HG03457 (cell line): Measurements from ENCODE around the gene SOX21.

Experiments
- ATAC-seq: cut with Tn5 transposase; IDR thresholded peaks from one replicate; pipeline ENCODE4 v1.9.1; 2021; ENCODE audit warnings: moderate number of reproducible peaks; ENCODE audit not compliant: unreplicated experiment

Gene SOX21

DNA sequence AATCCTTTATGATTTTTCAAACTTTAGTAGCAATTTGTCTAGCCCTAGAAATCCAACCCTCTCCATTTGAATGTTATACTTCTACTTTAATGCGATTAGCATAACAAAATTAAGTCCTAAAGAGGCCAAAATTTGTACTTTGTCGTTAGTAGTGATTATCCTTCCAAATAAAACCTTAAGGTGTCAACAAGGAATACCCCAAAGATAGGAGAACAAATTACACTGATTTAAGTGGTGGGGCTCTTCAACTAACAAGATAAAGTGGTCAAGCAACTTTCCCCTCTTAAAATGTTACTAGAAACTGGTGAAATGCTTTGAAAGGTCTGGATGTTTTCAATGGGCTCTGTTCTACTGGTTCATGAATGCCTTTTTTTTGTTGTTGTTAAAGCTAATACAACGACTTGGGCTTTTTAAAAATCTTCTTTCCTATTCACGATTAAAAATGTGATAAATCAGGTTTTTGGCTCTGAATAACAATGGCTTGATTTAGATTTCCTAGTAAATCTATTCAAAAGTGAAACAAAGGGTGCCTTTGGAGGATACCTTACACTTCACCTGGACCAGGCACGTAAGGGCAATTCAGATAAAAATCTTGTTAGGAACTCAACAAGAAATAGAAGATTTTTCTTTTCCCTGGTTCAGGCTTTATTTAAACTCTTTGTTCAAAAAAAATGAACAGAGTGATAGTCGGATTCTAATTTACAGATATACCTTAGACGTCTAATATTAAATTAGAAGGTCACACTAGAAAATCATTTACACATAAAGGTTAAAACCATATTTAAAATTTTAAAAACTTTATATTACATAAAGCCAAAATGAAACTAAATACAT, 3.1 kb downstream of the SOX21 start:
- ATAC-seq: no peak

DNA sequence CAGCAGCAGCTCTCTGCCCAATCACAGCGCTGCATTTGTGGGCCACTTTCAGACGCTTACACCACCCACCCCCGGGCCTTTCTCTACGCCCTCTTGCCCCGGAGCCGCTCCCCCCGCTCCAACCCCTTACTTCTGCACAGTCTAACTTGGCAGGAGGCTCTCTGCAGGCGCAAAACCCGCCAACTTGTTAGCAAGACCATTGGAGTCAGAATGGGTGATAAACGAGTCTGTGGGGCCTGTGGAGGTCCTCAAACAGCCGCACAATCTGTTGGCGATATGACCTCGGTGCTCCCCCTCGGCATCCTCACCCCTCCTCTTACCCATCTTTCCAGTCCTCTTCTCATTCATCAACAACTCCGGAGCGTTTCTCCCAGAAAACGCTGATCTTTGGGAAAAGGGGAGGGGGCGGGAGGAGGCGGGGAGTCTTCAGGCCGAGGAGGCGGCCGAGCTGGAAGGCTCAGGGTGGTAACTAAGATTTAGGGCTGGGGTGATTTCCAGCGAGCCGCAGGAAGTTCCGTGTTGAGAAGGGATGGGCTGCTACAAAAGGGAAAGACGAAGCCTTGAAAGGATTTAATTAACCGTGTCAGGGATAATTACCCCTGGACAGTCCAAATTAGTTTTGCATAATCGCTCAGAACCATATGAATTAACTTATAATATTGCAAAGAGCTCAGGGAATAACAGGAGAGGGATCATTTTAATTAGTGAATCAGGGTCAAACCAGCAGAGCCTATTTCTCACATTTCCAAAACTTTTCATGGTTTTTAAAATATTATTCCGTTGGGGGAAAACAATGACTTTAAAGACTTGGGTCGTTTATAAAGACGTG, 4.1 kb downstream of the SOX21 start:
- ATAC-seq: no peak

DNA sequence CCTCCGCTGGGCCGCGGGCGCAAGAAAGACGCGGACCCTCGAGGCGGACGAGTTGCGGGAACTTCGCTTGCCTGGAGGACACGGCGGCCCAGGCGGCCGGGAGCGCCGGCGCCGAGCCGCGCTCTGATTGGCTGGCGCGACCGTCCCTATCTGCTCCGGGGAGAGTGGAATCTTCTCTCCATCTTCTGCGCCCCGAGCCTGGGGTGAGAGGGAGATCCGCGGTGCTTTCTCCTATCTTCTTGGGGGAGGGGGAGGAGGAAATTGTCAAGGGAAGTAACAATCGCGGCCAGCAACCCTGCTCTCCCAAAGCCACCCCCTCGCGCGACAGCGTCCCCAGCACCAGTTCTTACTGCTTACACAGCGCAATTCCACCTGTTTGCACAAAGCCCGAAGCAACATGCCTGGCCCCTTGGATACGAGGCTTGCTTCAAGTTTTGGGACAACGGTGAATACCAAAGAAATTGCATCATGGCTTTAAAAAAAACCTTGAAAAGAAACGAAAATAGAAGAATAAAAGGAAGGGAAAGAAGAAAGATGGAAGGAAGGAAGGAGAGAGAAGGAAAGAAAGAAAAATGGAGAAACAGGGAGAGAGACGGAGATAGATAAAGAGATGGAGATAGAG, 4.8 kb downstream of the SOX21 start:
- no peak for ATAC-seq

DNA sequence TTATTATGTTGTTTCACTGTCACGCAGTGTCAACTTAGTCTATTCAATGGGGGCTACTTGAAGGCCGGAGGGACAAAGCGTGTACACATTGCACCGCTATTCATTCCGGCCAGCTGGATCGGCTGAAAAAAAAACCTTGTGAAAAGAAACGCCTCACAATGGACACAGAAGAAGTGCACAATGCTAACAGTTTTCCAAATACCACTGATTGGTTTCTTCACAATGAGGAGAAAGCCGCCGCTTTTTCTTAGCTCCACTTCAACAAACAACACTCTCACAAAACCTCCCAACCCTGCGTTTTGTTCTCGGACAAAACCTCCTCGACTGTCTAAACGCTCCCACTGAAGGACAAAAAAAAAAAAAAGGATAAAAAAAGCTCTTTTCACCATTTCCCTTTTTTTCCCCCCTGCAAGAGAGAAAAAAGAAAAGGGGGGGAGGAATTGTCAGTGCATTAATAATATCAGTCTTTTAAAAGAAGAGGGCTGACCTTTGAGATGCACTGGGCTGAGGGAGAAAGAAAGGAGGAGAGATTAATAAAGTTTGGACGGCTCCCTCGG, 5.4 kb downstream of the SOX21 start:
- no peak for ATAC-seq

DNA sequence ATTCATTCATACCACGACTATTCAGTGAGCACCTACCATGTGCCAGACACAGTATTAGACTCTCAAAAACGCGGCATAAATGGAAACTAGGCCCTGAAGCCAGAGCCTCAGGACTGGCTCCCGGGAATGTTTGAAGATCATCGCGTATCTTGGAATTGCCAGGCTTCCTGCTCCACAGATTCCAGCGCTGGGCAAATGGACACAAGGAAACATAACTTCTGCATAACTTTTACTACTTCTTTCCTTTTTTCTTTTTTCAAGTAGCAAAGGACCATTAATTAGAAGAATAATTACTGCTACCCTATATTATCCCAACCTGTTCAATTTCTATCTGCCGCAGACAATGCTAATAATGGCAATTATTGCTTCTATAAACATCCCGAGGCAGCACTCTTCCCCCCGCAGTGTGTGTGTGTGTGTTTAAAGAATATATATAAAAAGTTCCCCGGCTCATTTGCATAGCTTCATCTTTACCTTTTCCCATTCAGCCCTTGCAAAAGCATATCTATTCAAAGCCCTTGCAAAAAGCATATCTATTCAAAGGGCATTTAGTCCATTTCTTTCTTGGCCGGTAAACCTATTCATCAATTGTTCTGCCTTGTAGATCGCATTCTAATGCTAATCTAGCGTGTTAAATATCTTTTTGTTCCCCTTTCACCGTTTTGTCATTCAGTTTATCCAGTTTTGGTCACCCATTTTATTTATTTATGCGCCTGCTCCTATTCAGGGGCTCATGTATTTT, 6.1 kb downstream of the SOX21 start:
- ATAC-seq: no peak

DNA sequence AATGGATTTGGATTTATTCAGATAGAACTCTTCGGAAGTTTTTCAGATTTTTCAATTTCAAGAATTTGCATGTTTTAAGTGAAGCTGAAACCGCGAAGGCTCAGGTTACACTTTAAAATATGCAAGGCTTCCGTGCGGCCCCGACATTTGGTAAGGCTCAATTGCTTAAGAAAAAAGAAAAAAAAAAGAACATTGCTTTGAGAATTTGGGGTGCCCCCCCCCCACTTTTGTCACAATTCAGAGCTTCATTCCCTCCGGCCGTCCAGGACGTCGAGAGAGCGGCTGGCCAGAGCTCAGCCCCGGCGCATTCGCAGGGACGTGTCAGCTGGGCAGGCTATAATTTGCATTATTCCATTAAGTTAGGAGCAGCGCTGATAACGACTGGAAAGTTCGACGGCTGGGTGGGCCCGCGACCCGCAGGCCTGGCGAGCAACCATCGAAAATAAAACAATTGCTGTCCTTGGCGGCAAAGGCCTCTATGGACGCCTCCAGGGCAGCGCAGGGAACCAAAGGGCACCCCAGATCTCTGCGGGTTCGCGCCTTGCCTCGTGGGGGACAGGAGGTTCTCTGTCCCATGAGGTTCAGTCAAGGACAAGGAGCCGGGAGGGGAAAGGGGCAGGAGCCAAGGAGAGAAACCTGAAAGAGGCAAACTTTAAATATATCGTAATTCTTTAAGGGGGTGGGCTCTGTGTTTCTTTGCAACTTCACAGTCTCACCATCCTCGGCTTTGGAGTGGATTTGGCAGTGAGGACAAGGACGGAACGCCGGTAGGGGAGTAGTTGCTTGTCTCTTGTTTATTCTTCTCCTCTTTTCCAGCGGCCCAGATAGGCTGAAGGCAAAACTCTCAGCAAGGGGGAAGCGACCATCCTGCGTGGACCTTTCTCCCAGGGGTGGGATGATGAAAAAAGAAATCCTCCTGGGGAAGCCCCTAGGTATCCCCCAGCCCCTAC, 7.0 kb downstream of the SOX21 start:
- ATAC-seq: no peak

DNA sequence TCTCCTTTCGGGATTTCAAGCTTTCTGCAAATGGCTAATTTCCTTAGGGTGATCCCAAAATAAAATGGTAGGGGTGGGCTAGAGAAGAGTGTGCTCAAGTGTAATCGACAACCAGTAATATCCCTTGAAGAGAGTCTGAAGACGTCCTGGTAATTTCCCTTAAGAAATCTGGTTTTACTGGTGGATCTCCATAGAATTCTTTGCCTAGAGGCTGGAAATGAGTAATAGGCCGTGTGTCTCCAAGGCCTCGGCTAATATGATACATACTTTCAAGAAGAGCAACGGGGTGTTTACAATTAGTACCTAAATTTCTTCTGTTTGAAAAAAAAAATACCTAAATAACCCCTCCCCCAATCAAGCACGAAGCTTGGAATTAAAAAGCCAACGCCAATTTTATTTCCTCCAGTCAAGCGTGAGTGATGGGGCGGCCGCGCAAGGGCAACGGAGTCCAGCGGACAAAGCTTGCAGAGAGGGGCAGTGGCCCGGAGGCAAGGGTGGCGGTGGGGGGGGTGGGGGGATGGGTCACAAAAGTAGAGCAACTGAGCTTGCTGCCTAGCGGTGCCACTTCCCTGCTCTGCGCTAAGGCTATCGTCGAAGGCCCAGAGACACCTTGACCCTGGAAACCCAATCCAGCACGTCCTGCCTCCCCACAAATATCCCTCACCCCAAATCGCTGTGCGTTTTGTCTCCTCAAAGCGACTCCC, 7.8 kb downstream of the SOX21 start:
- no peak for ATAC-seq

DNA sequence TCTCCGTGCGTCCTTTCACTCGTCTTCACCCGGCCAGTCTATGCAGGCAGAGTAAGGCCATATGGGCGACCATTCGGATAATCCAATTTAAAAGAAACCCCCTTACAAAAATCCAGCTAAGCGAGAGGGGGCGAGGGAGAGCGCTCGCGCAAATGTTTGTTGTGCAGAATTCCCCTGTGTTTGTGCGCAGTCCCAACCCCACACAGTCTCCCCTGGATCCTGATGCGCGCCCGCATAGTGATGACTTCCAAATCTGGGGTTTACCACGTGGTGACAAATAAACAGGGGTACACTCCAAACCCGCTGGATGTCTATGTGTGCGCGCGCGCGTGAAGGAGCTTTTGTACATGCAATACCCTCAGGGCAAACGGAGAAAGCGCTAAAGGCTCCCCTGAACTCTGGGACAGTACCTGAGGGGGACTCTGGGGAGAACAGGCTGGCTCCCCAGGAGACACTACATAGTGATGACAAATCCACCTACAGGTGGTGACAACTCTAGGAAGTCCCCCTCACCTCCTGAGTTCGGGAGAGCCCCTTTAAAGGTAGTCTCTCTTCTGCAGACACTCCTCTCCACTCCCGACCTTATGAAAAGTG, 8.5 kb downstream of the SOX21 start:
- no peak for ATAC-seq

DNA sequence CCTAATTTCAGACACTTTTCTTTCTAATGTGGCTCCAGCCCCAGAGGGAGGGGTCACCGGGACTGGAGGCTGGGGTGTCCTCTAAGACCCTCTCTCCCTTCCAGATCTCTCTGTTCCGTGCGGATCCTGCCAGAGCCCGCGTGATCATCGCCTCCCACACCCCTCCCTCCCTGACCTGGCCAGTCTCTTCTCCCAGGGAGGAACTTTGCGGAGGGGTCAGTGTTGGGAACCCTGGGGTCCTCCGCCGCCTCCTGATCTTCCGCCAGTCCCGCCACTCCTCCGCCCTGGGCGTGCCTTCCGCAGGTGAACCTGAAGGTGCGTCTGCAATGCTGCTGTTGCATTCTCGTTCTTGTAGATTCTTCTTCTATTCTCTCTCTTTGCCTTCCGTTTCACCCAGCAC, 9.1 kb downstream of the SOX21 start:
- no peak for ATAC-seq

DNA sequence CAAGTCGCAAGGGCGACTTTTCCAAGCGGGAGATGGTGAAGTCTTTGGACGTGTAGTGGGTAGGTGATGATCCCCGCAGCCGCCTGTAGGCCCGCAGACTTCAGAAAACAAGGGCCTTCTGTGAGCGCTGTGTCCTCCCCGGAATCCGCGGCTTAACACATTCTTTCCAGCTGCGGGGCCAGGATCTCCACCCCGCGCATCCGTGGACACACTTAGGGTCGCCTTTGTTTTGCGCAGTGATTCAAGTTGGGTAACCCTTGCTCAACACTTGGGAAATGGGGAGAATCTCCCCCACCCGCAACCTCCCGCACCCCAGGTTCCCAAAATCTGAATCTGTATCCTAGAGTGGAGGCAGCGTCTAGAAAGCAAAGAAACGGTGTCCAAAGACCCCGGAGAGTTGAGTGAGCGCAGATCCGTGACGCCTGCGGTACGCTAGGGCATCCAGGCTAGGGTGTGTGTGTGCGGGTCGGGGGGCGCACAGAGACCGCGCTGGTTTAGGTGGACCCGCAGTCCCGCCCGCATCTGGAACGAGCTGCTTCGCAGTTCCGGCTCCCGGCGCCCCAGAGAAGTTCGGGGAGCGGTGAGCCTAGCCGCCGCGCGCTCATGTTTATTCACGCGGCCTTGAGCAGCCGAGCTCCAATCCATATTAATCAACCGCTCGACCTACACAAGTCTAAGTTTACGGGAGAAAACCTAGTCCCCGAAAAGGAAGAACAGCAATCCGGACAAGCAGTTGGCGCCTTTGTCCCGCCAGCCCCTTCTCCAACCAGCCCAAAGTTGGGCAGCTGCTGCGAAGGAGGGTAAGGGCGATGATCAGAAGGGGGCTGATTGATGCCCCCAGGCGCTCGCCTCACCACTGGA, 9.9 kb downstream of the SOX21 start:
- no peak for ATAC-seq

DNA sequence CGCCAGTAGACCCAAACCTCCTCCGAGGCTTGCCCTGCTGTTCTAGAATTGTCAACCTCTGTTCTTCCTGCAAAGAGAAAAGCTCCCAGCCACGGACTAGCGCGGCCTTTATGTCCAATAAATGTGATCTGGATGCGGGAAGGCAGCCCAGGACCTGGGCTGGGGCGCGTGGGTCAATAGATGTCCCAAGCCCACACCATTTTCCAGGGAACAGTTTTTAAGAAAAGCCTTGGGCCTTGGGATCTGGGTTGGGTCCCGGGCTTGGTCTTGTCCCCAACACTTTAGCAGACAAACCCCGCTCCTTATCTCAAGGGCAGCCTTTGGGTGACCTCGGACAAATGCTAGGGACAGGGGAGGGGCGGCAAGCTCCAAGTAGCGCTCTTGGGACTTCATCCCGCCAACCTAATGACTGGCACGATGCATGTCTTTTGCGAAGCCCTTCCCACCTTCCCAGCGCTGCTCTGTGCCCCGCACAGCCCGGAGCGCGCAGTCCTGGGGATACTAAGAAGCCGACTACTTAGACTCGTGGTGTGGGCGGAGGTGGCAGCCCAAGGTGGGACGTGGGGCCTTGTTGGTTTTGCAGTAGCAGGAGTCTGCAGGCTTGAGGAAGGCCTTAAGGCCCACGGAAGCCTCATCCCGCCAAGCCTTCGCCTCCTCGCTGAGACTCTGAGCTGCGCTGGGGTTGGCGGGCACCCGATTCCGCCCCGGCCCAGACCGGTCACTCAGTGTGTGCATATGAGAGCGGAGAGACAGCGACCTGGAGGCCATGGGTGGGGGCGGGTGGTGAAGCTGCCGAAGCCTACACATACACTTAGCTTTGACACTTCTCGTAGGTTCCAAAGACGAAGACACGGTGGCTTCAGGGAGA, 10.8 kb downstream of the SOX21 start:
- no peak for ATAC-seq

DNA sequence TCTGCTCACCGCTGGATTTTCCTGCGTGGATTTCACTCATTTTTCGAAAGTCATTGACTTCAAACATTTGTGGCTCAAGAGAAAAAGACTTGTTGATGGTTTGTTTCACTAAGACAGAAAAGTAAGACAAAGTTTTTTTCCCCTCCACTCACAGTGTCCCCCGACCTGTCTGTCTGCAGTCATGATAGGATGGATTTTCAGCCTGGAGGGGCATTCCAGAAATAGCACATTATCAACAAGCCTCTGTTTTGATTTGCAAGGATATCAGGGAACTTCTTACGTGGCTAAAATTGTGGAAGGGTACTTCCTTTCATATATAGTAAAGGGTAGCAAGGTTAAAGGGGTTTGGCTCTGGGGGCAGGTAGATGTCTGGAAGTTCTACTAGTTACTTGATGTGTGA, 11.8 kb downstream of the SOX21 start:
- ATAC-seq: no peak

DNA sequence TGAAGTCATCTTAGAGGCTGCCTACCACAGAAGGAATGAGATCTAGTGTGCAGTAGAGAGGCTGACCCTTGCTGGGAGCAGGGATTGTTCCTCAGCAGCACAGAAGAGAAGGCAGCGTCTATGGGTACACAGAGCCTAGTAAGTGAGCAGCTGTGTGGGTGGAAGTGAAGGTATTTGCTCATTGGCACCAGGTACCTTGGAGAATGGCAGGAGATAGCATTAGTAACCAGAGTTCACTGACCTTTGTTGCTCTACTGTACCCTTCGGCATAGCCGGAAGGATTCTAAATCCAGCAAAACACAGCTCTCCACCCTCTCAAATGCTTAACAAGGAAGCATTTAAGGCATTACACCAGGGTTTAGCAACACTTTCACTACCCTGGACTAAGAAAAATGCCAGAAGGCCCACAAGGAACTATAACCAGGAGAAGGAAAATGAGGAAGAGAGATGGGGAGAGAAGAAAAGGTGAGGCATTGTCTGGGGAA, 12.3 kb downstream of the SOX21 start:
- ATAC-seq: no peak

DNA sequence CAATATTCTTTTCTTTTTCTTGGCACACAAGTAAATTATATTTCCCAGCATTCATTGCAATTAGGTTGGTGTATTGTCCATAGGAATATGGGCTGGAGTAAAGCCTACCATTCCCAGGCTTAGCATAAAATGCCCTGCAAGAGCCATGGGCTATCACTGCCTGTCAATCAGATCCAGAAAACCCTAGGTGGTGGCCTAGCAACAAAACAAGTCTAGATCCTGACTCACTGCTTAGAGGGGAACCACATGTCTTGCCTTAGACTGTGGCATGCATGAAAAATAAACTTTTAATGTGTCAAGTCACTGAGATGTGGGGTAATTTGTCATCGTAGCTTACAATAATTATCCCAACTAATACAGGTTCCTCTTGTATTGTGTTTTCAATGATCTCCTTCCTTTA, 16.2 kb downstream of the SOX21 start:
- ATAC-seq: no peak

DNA sequence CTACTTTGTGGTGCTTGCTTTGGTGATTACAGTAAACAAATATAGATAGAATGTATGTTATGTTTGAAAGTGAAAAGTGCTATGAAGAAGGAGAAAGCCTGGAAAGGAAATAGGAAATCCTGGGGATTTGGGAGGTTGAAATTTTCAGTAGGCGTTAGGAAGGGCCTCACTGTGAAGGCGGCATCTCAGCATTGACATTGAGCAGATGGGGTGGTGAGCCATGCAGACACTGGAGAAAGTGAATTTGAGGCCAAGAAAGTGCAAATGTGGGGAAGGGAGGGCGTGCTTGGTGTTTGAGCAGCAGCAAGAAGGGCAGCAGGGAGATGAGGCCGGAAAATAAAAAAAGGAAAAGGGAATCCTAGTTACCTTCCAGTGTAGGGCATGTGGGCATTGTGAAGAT, 20.3 kb downstream of the SOX21 start:
- ATAC-seq: no peak

DNA sequence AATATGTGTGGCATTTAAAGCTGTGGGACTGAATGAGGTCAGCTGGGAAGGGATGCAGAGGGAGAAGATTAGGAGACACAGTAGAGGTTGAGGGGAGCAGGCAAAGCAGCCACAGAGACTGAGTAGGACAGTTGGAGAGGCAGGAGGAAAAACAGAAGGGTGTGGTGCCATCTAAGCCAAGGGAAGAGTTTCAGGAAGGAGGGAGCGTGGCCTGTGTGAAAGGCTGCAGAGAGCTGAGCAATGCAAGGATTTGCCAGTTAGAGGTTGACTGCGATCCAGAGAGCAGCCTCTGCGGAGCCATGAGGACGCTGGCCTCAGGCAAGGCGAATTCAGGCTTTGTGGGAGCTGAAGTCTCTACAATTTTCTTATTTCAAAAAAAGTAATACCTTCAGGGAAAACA, 28.9 kb downstream of the SOX21 start:
- no peak for ATAC-seq

DNA sequence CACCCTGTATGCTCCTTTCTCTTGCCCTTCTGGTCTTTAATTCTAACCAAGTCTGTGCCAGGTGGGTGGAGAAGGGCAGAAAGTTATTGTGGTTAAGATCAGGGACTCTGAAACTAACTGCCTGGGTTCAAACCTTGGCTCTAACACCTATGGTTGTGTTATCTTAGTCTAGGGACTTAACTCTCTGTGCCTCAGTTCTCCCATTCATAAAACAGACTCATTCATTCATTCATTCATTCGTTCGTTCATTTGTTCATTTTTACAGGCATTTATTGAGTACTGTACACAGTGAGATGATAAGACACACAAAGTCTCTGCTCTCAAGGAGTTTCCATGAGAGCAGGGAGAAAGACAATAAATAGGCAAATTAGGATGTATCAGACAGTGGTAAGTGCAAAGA, 30.1 kb downstream of the SOX21 start:
- ATAC-seq: no peak
